DMS153 treated with DMSO at 0.1 percent for 48 hours (cell line): ENCODE data around the gene NHLH1.

ENCODE experiments used
- DNase-seq: peaks from one replicate; lab custom pipeline; 2025; ENCODE audit not compliant: unreplicated experiment; lab: John Stamatoyannopoulos, UW

NHLH1 gene

DNA sequence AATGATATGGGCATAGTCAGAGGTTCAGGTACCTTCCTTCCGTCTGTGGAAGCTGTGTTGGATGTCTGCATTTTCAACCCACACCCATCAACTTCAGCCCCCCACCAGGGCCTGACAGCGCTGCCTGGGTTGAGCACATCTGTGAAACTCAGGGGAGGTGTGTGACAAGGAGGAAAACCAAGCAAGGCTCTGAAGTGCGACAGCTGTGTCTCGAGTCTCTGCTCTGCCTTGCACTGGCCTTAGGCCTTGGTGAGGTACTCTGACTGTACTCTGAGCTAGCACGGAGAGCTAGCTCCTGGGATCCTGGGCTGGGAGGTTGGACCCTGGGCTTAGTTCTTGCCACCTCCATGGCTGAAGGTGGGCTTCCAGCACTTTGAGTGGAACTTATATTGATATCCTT, 42.6 kb downstream of the NHLH1 start:
- no peak for DNase-seq

DNA sequence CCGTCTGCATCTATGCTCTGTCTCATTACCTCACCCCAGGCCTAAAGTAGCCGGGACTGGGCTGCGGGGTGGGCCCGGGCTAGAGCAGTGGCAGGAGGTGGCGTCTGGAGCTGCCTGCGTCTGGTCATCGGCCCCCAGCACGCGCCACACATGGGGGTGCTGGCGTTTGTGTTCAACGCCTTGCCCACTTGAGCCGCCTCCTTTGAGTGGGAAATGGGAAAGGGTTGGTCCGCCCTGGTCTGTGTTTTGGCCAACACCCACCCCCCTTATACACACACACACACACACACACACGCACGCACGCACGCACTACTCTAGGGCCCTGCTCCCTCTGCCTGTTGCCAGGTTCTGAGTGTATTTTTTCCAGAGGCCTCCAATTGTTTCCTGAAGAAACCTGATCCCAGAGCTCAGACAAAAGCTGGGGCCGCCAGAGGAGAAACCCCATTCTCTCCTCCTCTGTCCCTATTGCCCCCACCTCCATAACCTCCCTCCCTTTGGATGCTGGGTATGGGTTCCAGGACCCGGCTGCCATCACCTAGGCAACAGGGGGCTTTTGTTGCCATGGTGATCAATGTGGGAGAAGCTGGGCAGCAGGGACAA, 43.6 kb downstream of the NHLH1 start:
- peak; percentile 53 for DNase-seq

DNA sequence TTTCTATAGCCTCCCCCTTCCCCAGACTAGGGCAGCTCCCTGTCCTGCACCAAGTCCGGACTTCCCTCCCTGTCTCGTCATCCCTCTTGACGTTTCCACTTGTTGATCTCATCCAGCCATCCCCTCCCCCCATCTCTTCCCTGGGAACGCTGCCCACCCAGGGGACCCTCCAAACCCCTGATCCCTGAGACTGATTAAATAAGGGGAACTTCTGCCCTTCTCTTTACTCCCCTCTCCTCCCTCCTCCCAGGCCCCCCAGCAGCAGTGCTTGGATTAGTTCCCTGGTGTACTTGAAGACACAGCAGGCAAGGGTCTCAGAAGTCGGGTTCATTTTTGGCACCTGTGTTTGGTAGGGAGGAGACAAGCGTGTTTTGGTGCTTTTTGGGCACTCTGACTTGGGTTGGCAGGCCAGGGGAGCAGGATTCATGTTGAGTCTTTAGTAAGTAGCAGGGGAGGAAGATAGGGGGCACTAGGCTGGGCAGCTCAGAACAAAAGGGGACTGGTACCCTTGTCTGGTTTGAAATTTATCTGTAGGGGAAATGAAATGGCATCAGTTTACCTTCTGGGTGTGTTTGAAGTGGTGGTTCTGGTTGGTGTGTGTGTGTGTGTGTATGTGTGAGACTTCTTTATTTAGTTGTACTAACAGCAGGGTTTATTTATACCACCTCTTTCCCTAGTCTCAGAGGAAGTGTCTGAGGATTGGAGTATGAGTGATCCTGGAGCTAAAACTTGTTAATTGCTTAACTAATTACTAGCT, 44.6 kb downstream of the NHLH1 start:
- DNase-seq: no peak

DNA sequence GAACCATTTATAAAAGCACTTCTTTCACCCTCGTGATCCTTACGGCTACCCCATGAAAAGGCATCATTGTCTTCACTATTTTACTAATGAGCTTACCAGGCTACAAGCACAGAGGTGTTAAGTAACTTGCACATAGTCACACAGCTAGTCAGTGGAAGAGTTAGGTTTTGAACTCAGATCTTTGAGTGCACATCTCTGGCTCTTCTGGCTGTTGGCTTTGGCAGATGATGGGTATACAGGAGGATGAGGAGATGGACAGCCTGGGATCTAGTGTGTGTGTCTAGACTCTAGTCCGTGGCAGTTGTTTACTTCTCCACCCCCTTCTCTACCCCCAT, 45.1 kb downstream of the NHLH1 start:
- no peak for DNase-seq

DNA sequence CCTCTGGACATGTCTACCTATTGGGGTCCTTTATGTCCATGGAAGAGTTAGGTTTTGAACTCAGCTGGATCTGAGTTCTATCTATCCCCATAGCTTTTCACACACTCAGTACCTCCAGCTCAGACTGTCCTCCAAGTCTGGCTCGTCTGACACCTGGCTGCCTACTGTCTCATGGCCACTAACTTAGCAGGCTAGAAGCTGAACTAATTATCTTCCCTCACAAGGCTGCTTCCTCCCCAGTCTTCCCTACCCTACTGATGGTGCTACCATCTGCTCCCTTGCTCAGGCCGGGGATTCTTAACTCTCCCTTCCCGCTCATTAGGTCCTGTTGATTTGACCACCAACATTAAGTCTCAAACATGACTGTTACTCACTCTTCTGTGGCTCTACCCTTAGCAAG, 46.8 kb downstream of the NHLH1 start:
- no peak for DNase-seq

DNA sequence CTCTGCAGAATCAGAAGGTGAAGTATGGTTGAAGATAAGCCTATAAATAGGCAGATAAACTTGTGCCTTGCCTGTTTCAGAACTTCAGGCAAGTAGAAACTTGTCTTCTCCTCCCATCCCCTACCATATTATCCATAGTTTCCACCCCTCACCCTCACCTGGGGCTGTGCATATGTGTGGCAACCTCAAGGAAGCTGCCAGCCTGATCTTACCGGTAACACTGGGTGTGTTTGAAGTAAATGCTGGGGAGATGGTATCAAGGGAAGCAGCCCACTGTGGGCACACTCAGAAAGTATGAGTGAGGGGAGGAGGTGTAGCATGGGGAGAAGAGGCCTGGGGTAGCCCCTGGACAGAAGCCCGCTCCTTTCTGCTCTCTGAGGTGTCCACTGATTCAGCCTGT, 48.0 kb downstream of the NHLH1 start:
- no peak for DNase-seq

DNA sequence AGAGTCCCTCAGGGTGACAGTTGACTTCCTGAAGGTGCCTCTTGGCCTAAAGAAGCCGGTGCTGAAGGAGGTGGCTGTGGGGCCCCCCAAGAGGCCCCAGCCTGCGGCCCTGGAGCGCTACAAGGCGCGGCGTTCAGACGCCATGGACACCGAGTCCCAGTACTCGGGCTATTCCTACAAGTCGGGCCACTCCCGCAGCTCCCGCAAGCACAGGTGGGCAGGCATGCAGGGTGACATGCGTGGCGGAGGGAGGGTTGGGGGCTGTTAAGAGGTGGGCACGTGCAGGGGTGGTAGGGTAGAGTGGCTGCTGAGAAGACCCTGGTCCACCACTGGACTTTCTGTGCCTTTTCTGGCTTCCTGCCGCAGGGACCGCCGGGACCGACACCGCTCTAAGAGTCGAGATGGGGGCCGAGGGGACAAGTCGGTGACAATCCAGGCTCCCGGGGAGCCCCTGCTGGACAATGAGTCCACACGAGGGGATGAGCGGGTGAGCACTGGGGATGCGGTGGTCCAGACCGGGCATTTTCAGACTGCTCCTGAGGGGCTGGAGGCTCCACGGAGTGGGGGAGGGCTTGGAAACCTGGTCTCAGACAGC, 48.9 kb downstream of the NHLH1 start:
- DNase-seq: no peak

DNA sequence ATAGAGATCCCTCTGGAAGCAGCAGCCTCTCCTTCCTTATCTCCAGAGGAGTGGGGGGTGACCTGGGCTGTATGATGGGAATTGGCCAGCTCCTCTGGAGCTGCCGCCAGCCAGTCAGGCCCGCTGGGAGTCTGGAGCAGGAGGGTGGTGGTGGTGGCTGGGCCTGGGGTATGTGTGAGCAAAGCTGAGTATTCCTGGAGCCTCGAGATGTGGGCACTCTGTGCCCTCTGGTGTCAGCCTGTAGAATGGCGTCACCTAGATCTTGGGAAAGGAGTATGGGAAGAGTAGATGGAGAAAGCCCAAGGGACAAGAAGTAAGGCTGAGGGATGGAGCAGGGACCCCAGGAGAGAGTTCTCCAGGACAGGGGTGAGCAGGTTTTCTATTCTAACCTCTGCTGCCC, 49.5 kb downstream of the NHLH1 start:
- DNase-seq: peak; percentile 79

DNA sequence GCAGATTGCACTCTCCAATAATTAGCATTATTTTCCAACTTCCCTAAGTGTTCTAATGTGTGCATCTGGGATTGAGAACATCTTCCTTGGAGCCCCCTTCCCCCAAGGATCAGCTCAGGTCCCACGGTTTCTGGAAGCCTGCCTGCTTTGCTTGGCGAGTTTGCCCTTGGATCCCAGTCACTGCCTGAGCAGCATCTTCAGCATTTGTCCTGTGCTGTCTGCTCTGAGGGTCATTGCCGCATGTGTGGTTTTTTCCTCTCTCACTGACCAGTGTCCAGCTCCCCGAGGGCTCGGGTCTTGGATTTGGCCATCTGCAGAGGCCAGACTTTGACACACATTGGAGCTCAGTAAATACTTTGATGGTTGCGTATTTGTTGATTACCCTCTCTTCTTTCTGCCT, 51.6 kb downstream of the NHLH1 start:
- no peak for DNase-seq

DNA sequence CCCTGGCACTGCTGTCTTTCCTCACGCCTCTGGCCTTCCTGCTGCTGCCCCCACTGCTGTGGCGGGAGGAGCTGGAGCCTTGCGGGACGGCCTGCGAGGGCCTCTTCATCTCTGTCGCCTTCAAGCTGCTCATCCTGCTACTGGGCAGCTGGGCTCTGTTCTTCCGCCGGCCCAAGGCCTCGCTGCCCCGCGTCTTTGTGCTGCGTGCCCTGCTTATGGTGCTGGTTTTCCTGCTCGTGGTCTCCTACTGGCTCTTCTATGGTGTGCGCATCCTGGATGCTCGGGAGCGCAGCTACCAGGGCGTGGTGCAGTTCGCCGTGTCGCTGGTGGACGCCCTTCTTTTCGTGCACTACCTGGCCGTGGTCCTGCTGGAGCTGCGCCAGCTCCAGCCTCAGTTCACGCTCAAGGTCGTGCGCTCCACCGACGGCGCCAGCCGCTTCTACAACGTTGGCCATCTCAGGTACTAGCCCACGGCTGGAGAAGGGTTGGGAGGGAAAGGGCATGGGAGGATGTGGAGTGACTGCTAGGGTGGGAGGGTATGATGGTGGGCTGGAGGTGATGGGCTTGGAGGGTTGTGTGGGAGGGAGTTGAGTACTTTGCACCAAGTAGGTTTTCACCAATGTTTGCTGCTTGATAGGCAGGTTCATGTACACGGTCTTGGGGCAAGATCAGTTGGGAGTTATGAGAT, 52.4 kb downstream of the NHLH1 start:
- DNase-seq: no peak

DNA sequence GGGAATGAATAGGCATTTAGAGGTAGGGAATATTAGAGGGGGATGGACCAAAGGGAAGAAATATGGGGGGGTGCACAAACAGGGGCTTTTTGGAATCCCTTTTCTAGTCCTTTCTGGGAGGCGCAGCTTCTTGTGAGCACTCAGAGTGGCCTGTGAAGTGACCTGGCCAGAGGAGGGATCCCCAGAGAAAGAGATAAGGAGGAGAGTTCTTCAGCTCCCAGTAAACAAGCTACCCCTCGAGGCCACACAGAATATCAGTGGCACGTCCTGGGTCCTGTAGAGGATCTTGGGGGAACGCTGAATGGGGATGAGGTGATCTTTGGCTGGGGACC, 52.9 kb downstream of the NHLH1 start:
- no peak for DNase-seq

DNA sequence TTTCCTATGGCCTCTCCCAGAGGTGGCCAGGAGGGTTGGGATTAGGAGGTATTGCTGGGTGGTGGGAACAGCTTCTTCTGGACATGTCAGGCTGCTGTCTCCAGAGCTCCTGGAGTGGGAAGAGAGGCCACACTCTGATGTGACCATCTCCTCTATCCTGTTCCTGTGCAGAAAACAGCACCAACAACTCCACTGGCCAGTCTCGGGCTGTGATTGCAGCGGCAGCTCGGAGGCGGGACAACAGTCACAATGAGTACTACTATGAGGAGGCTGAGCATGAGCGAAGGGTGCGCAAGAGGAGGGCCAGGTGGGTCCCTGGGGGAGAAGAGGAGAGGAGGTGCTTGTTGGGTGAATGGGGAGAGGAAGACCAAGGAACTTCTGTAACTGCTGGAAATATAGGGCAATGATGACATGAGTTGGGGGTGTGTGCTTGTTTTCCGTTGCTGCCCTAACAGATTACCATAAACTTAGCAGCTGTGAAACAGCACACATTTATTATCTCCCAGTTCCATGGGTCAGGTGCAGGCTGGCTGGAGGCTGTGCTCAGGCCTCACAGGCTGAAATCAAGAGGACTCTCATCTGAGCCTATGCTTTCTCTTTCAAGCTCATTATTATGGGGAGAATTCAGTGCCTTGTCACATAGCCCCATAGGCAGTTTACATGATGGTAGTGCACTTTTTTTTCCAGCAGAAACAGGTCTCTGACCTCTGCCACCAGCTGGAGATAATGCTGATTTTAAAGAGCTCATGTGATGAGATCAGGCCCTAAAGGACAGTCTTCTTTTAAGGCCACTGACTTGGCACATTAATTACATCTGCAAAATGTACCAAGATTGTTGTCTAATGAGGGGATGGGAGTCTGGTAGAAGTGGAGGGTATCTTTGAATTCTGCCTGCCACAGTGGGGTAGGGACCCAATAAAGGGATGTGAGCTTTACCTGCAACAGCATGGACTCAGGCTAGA, 54.3 kb downstream of the NHLH1 start:
- DNase-seq: no peak

DNA sequence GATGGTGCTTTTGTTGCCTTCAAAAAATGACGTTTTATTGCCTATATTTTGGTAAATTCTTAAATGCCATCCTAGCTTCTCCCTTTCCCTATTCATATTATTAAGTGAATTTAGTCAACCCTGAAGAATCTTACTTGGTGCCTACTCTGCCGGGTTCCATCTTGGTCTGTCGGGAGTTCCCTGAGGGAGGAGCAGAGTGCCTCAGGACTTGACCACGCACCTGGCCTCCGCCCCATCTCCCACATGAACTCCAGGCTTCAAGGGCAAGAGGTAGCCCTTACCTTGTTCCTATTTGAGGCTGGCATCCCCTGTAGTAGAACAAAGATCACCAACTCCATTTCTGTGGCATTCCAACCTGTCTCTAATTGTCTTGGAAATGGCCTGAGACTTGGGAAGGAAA, 55.0 kb downstream of the NHLH1 start:
- DNase-seq: no peak
